HG03139 (cell line): ENCODE data around the gene TOR1B.

Source experiments
- ATAC-seq: cut with Tn5 transposase; IDR thresholded peaks from one replicate; pipeline ENCODE4 v1.9.1; 2021; ENCODE audit not compliant: unreplicated experiment

Gene TOR1B

DNA sequence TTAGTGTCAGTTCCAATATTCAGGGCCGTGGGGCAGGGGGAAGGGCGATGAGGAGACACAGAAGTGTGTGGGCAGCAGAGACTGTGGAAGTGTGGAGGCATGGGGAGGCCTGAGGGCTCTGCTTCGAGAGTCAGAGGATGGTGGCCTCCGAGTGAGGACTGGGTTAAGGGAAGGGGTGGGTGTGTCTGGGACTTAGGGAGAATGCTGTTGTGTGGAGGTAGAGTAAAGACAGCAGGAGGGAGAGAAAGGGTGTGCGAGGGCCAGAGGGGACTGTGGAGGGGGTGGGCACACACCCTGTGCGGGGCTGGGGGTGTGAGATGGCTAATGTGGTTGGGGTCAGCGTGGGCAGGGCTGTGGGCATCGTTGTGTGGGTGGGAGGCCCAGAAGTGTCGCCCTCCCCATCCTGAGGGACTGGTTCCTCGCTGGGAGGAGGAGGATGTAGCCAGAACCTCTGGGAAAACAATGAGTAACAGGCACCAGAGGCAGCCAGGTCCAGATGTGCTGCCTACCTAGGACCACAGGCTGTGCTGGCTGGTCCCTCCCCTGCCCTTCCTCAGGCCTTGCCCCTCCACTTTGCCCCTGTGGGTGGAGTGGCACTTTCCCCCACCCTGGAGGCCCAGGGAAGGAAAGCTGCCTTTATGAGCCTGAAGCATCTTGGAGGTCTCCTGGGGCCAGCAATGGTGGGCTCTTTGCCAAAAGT is 36.5 kb downstream of the TOR1B start:
- no peak for ATAC-seq

GRCh38 chr9:129840034-129840433 is 37.0 kb downstream of the TOR1B start:
- ATAC-seq: no peak

DNA sequence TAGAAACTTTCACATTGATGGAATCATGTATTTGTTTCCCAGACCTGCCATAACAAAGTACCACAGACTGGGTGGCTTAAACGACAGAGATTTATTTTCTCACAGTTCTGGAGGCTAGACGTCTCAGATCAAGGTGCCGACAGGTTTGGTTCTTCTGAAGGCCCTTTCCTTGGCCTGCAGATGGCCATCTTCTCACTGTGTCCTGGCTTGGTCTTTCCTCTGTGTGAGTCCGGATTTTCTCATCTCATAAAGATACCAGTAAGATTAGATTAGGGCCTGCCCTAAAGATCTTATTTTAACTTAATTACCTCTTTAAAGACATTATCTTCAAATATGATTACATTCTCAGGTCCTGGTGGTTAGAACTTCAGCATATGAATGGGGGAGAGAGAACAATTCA is 38.1 kb downstream of the TOR1B start:
- no peak for ATAC-seq

GRCh38 chr9:129845373-129845772 is 42.4 kb downstream of the TOR1B start:
- ATAC-seq: no peak

GRCh38 chr9:129848712-129849441 is 45.9 kb downstream of the TOR1B start:
- ATAC-seq: no peak

GRCh38 chr9:129849901-129850300 is 46.9 kb downstream of the TOR1B start:
- no peak for ATAC-seq

DNA sequence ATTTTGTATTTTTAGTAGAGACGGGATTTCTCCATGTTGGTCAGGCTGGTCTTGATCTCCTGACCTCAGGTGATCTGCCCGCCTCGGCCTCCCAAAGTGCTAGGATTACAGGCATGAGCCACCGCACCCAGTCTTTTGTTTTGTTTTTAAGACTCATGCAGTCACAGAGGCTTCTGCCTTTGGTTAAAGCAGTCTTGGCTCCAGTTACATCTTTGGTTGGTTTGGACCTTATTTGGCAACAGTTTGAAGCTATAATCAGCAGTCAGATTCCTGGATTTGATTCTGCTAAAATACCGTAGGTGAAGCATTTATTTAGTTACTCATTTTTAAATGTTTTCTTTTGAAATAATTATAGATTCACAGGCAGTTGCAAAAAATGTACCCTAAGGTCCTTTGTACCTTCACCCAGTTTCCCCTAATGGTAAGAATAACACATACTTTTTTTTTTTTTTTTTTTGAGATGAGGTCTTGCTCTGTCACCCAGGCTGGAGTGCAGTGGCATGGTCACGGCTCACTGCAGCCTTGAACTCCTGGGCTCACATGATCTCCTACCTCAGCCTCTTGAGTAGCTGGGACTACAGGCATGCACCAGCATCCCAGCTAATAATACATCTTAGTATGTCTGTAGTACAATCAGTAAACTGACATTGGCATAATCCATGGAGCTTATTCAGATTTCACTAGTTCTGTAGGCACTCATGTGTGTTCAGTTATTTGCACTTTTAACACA is 48.0 kb downstream of the TOR1B start:
- ATAC-seq: no peak

GRCh38 chr9:129851821-129852220 is 48.8 kb downstream of the TOR1B start:
- no peak for ATAC-seq

GRCh38 chr9:129852579-129852978 is 49.6 kb downstream of the TOR1B start:
- ATAC-seq: no peak

GRCh38 chr9:129853614-129854013 is 50.6 kb downstream of the TOR1B start:
- ATAC-seq: no peak

DNA sequence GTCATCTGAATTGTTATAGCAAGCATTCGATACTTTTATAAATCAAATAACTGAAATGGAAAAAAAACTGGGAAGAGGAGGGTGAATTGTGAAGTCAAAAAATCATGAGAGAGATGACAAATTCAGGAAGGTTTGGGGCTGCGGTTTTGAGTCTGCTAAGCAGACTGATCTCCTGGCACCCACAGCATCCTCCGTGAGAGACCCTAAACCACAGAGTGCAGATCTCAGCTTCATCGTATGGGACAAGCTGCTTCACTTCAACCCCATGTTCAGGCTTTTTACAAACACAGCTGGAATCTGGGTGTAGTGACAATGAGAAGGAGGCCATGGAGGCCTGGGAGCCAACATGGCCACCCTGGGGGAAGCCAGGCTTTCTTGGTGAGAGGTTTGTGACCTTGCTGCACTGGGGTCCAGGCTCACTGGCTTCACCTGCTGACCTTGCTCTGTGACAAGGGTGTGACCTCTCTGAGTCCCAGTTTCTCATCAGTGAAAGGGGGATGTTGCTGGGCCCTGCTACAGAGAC is 51.7 kb downstream of the TOR1B start:
- ATAC-seq: no peak

- no peak for ATAC-seq
Observed at GRCh38 chr9:129857207-129857606, 54.2 kb downstream of the TOR1B start.

DNA sequence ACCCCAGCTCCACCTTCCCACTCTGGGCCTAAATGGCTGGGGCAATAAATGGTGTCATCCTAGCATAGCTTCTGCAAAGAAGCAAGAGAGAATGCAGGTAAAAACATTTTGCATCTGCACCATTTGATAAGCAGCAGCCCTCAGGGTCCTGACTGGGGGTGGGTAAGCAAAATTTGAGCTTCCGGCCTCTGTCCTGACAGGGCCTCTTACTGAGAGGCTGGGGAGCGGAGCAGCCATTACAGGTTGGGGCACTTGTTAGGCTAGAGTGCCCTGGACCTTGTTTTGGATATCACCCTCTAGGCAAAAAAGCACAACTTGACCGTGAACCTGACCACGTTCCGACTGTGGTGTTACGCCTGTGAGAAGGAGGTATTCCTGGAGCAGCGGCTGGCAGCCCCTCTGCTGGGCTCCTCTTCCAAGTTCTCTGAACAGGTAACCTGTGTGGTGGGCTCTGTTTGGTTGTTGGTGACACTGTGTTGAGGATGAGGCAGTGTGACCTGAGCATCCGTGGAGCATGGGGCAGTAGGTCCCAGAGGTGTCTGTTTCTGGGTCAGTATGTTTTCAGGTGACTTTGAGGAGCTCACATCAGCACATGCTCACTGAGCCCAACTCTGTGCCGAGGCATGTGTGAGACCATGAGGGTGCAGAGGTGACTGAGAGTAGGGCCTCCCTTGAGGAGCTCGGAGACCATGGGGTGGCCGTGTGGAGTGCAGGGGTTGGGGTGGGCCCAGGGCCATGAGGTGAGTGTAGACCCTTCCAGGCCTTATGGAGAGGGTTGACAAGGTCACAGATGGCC is 55.4 kb downstream of the TOR1B start:
- no peak for ATAC-seq
